Neural progenitor cell (in vitro differentiated cells): ENCODE measurements around the gene POLR3C. TPM values are rescaled to one million over a fixed set of nuclear protein-coding genes. Genes with fewer than 3 reads are reported as not detected.

Experiments
- DNase-seq: peaks from one replicate; pipeline ENCODE4 v3.0.0-alpha.2; 2016; ENCODE audit warnings: low spot score
- H2AFZ ChIP-seq: fragments of 200-600 bp; sonication (generic); replicated peaks from 2 replicates; pipeline ENCODE4 v1.6.1; 2016; ENCODE audit warnings: antibody characterized with exemption
- H3F3A ChIP-seq: fragments of 200-600 bp; sonication (generic); 2 replicates; pipeline ENCODE4 v1.6.1; 2016; ENCODE audit warnings: antibody characterized with exemption, low read depth
- H3K27ac ChIP-seq: fragments of 200-600 bp; sonication (generic); 2 replicates; pipeline ENCODE4 v1.5.1; 2016; ENCODE audit warnings: mild to moderate bottlenecking
- H3K27me3 ChIP-seq: fragments of 200-600 bp; sonication (generic); 2 replicates; pipeline ENCODE4 v1.6.1; 2016; ENCODE audit warnings: mild to moderate bottlenecking, moderate library complexity
- H3K36me3 ChIP-seq: fragments of 200-600 bp; sonication (generic); 2 replicates; pipeline ENCODE4 v1.5.1; 2016
- H3K4me1 ChIP-seq: fragments of 200-600 bp; sonication (generic); 2 replicates; pipeline ENCODE4 v1.6.1; 2016; ENCODE audit warnings: mixed run types
- H3K4me2 ChIP-seq: fragments of 200-600 bp; sonication (generic); 2 replicates; pipeline ENCODE4 v1.6.1; 2016
- H3K4me3 ChIP-seq: fragments of 200-600 bp; sonication (generic); 2 replicates; pipeline ENCODE4 v1.5.1; 2016
- H3K79me2 ChIP-seq: fragments of 200-600 bp; sonication (generic); 2 replicates; pipeline ENCODE4 v1.6.1; 2016; ENCODE audit warnings: low read depth
- H3K9ac ChIP-seq: fragments of 200-600 bp; sonication (generic); 2 replicates; pipeline ENCODE4 v1.6.1; 2016
- H3K9me3 ChIP-seq: fragments of 200-600 bp; sonication (generic); 2 replicates; pipeline ENCODE4 v1.5.1; 2016; ENCODE audit warnings: low read depth
- H4K20me1 ChIP-seq: fragments of 200-600 bp; sonication (generic); 2 replicates; pipeline ENCODE4 v1.6.1; 2016; ENCODE audit warnings: low read depth
- H3K27ac Mint-ChIP-seq: 3 replicates; pipeline ENCODE4 v1.8.0; 2021; ENCODE audit warnings: mixed read lengths
- H3K27me3 Mint-ChIP-seq: 2 replicates; pipeline ENCODE4 v1.8.0; 2022; ENCODE audit warnings: low read depth, mild to moderate bottlenecking, inconsistent platforms, moderate library complexity, mixed read lengths; ENCODE audit not compliant: insufficient read depth
- H3K36me3 Mint-ChIP-seq: 3 replicates; pipeline ENCODE4 v1.8.0; 2021; ENCODE audit warnings: mixed read lengths
- H3K4me1 Mint-ChIP-seq: 3 replicates; pipeline ENCODE4 v1.8.0; 2021; ENCODE audit warnings: mixed read lengths
- H3K4me3 Mint-ChIP-seq: 3 replicates; pipeline ENCODE4 v1.8.0; 2021; ENCODE audit warnings: mild to moderate bottlenecking, moderate library complexity, mixed read lengths
- H3K9me3 Mint-ChIP-seq: 3 replicates; pipeline ENCODE4 v1.8.0; 2020; ENCODE audit warnings: mixed read lengths
- EZH2 ChIP-seq: fragments of 200-600 bp; sonication (generic); IDR thresholded peaks from 2 replicates; pipeline ENCODE4 v1.6.1; 2017; ENCODE audit warnings: antibody characterized with exemption, mild to moderate bottlenecking, moderate library complexity
- EZH2phosphoT487 ChIP-seq: fragments of 200-600 bp; sonication (generic); IDR thresholded peaks from 2 replicates; pipeline ENCODE4 v1.6.1; 2017; ENCODE audit warnings: antibody characterized with exemption
- total RNA-seq: library from RNA; depleted of rRNA; stranded (reverse); fragments of >200 nt; gene quantifications from 2 replicates; pipeline ENCODE4 v1.2.3, GENCODE V29; 2015; ENCODE audit warnings: low replicate concordance
- TF ChIP-seq, protein P1 (sequence below): fragments of 200-600 bp; sonication (generic); IDR thresholded peaks from 2 replicates; pipeline ENCODE4 v1.5.1; 2017; ENCODE audit warnings: antibody characterized with exemption, mild to moderate bottlenecking

POLR3C gene
- total RNA-seq, 1 donor from 2014 or later = 15.6 TPM

DNA sequence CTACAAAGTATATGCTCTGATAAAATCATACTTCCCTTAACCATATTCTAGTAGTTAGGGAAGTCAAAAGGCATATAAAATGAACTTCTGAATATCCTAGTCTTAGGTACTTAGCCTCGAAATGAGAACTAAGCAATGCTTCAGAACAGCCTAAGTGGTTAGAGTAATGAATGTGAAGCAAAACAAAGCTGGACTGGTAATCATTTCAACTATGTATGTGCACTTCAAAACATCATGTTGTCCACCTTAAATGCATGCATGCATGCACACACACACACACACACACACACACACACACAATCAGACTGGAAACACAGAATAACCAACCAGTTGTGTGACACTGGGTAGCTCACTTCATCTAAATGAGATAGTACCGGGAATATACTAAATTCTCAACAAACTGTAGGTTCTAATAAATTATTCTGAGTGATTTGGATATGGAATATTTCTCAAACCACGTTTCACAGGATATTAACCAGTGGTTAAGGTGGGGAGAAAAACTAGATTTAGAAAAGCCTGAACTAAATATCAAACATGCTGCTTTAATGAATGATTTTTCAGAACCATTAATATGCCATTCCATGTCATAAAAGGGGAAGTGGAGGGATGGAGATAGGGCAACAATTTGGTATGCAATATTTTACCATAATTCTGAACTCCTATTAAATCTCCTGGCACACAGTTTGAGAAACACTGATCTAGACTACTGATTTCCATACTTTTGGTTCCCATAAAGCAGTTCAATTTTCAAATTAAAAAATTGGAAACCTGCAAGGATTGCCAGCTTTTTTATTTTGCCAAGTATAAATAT lies 19.6 kb upstream of the POLR3C start:
- H3K79me2 ChIP-seq = peaks cover 96% of the 10 kb centered on the region
- DNase-seq = no peak
- H3K4me1 ChIP-seq = peaks cover 25% of the 10 kb centered on the region
- H3K4me3 ChIP-seq = no peak overlapping the region
- peaks cover 9% of the 10 kb centered on the region for H3F3A ChIP-seq
- no peak overlapping the region for H3K4me2 ChIP-seq
- TF ChIP-seq EZH2phosphoT487 (no peak), EZH2 (no peak)
- TF ChIP-seq, protein P1, sequence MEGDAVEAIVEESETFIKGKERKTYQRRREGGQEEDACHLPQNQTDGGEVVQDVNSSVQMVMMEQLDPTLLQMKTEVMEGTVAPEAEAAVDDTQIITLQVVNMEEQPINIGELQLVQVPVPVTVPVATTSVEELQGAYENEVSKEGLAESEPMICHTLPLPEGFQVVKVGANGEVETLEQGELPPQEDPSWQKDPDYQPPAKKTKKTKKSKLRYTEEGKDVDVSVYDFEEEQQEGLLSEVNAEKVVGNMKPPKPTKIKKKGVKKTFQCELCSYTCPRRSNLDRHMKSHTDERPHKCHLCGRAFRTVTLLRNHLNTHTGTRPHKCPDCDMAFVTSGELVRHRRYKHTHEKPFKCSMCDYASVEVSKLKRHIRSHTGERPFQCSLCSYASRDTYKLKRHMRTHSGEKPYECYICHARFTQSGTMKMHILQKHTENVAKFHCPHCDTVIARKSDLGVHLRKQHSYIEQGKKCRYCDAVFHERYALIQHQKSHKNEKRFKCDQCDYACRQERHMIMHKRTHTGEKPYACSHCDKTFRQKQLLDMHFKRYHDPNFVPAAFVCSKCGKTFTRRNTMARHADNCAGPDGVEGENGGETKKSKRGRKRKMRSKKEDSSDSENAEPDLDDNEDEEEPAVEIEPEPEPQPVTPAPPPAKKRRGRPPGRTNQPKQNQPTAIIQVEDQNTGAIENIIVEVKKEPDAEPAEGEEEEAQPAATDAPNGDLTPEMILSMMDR = no peak
- Mint-ChIP-seq H3K4me3 (no peak overlapping the region), H3K4me1 (peaks cover 20% of the 10 kb centered on the region), H3K27me3 (no peaks in the 10 kb centered on the region), H3K9me3 (no peaks in the 10 kb centered on the region), H3K27ac (no peak overlapping the region), H3K36me3 (peaks cover 4% of the 10 kb centered on the region)
- no peak overlapping the region for H3K27ac ChIP-seq
- H4K20me1 ChIP-seq = peaks cover 27% of the 10 kb centered on the region
- H3K36me3 ChIP-seq = no peaks in the 10 kb centered on the region
- H3K9me3 ChIP-seq = no peaks in the 10 kb centered on the region
- H3K27me3 ChIP-seq = no peaks in the 10 kb centered on the region
- no peak overlapping the region for H2AFZ ChIP-seq
- H3K9ac ChIP-seq = no peak overlapping the region

DNA sequence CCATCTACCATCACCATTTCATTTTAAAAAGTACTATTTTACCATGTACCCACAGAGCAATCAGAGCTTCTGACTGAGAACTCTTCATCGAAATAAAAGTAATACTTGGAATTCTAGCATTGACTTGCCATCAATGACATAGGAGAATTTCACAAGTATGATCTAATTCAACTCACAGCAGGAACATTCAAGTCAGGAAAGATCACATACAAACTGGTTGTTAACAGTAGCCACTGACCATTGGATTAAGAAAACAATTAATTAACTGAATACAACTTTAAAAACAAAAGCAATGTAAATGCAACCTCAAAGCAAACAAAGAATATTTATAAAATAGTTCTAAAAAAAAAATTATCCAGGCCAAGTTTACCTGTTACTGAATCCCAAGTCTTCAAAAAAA lies 18.9 kb upstream of the POLR3C start:
- H3K27me3 ChIP-seq = no peaks in the 10 kb centered on the region
- peaks cover 27% of the 10 kb centered on the region for H4K20me1 ChIP-seq
- H3K27me3 Mint-ChIP-seq = no peaks in the 10 kb centered on the region
- TF ChIP-seq, protein P1 = no peak
- TF ChIP-seq EZH2phosphoT487 (no peak), EZH2 (no peak)
- H3K4me2 ChIP-seq = no peak overlapping the region
- H3K79me2 ChIP-seq = peaks cover 90% of the 10 kb centered on the region
- no peak for DNase-seq
- no peaks in the 10 kb centered on the region for H3K36me3 Mint-ChIP-seq
- H3K9me3 Mint-ChIP-seq = no peaks in the 10 kb centered on the region
- no peak overlapping the region for H3K27ac ChIP-seq
- H3K4me3 Mint-ChIP-seq = no peak overlapping the region
- no peaks in the 10 kb centered on the region for H3K9me3 ChIP-seq
- H3K9ac ChIP-seq = no peak overlapping the region
- H3K36me3 ChIP-seq = no peaks in the 10 kb centered on the region
- H3F3A ChIP-seq = peaks cover 9% of the 10 kb centered on the region
- no peak overlapping the region for H3K27ac Mint-ChIP-seq
- H2AFZ ChIP-seq = no peak overlapping the region
- H3K4me1 ChIP-seq = peaks cover 25% of the 10 kb centered on the region
- peaks cover 20% of the 10 kb centered on the region for H3K4me1 Mint-ChIP-seq
- no peak overlapping the region for H3K4me3 ChIP-seq

DNA sequence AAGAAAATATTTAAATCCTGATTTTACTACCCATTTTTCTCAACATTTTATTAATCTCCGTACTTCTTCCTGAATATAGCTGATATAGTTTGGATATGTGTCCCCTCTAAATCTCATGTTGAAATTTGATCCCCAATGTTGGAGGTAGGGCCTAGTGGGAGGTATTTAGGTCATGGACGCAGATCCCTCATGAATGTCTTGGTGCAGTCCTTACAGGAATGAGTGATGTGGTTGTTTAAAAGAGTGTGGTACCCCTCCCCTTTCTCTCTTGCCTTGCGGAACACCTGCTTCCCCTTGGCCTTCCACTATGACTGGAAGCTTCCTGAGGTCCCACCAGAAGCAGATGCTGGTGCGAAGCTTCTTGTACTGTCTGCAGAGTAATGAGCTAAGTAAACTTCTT lies 17.6 kb upstream of the POLR3C start:
- no peaks in the 10 kb centered on the region for H3K36me3 Mint-ChIP-seq
- no peaks in the 10 kb centered on the region for H3K9me3 ChIP-seq
- peaks cover 27% of the 10 kb centered on the region for H4K20me1 ChIP-seq
- no peak overlapping the region for H2AFZ ChIP-seq
- peaks cover 20% of the 10 kb centered on the region for H3K4me1 Mint-ChIP-seq
- H3K4me3 Mint-ChIP-seq = no peak overlapping the region
- H3K9ac ChIP-seq = no peak overlapping the region
- DNase-seq = no peak
- peaks cover 9% of the 10 kb centered on the region for H3F3A ChIP-seq
- H3K27ac ChIP-seq = no peak overlapping the region
- no peaks in the 10 kb centered on the region for H3K36me3 ChIP-seq
- H3K4me3 ChIP-seq = no peak overlapping the region
- no peak overlapping the region for H3K4me2 ChIP-seq
- TF ChIP-seq, protein P1 = no peak
- TF ChIP-seq EZH2phosphoT487 = no peak
- TF ChIP-seq EZH2 = no peak
- H3K27me3 Mint-ChIP-seq = no peaks in the 10 kb centered on the region
- H3K79me2 ChIP-seq = peaks cover 76% of the 10 kb centered on the region
- peaks cover 25% of the 10 kb centered on the region for H3K4me1 ChIP-seq
- no peak overlapping the region for H3K27ac Mint-ChIP-seq
- H3K27me3 ChIP-seq = no peaks in the 10 kb centered on the region
- H3K9me3 Mint-ChIP-seq = no peaks in the 10 kb centered on the region
